LNCaP clone FGC (cell line): Measurements from ENCODE around the gene CFAP53.

Experiments used
- DNase-seq: peaks from one replicate; pipeline ENCODE4 v3.0.0-alpha.2; 2011; ENCODE audit warnings: low read depth
- H3K4me3 ChIP-seq: 2 replicates; pipeline ENCODE4 v1.5.1; 2011; ENCODE audit warnings: mild to moderate bottlenecking, low read depth, low read length, control low read depth
- TF ChIP-seq, protein P1 (sequence below): IDR thresholded peaks from 2 replicates; pipeline ENCODE4 v1.5.1; 2012; ENCODE audit warnings: mild to moderate bottlenecking; ENCODE audit not compliant: control insufficient read depth, insufficient read depth; ENCODE audit errors: extremely low read depth

The CFAP53 gene

DNA sequence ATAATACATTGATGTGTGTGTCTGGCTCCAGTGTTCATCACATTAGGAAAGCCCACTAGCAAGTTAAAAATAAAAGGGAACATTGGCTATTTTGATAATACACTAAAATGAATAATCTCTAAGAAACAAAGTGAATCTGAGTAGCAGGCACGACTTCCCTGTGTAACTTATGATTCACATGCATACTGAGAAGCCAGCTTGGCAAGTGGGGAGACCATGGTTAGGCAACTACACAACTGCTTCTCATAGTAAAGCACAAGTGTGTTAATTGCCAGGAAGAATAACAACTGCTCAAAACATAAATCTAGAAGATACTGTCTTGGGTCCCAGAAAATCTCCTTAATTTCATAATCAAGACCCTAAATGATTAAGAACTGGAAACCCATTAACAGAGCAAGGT is 75.4 kb downstream of the CFAP53 start:
- H3K4me3 ChIP-seq, result no peak overlapping the region
- TF ChIP-seq, protein P1, sequence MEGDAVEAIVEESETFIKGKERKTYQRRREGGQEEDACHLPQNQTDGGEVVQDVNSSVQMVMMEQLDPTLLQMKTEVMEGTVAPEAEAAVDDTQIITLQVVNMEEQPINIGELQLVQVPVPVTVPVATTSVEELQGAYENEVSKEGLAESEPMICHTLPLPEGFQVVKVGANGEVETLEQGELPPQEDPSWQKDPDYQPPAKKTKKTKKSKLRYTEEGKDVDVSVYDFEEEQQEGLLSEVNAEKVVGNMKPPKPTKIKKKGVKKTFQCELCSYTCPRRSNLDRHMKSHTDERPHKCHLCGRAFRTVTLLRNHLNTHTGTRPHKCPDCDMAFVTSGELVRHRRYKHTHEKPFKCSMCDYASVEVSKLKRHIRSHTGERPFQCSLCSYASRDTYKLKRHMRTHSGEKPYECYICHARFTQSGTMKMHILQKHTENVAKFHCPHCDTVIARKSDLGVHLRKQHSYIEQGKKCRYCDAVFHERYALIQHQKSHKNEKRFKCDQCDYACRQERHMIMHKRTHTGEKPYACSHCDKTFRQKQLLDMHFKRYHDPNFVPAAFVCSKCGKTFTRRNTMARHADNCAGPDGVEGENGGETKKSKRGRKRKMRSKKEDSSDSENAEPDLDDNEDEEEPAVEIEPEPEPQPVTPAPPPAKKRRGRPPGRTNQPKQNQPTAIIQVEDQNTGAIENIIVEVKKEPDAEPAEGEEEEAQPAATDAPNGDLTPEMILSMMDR, result no peak
- no peak for DNase-seq

DNA sequence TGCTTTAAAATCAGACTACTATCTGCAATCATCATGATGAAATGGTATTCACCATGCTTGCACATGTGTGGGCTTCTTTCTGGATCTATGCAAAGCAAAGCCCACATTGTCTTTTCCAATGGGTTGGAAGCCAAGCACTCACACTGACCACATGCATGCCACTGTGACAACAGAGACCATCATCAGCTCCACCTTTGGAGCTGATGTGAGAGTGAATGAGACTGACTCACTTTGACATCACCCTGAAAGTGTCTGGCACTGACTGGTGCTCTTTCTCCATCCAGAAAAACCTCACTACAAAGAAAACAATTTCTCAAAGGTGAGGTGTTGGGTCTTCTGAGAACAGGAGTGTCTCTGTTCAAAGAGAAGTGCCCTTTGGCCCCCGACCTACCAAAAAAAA is 76.1 kb downstream of the CFAP53 start:
- H3K4me3 ChIP-seq, result no peak overlapping the region
- TF ChIP-seq, protein P1, result no peak
- DNase-seq, result no peak

DNA sequence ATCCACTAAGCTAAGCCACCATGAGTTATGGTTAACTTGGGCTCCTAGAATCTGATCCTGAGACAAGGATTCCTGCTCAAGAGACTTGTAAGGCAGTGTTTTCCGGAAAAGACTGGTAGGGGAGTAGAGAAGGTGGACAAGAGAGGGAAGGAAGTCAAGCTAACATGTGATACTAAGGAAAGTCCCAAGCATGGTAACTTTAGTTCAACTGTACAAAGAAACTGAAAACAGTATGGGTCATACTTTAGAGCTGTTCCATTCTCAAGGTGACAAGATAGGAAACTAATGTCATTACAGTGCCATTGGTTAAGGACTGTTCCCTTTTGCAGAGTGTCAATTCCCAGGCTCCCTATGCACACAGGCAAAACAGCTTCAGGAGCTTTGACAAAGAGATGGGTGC is 77.1 kb downstream of the CFAP53 start:
- H3K4me3 ChIP-seq, result no peak overlapping the region
- TF ChIP-seq, protein P1, result no peak
- no peak for DNase-seq

DNA sequence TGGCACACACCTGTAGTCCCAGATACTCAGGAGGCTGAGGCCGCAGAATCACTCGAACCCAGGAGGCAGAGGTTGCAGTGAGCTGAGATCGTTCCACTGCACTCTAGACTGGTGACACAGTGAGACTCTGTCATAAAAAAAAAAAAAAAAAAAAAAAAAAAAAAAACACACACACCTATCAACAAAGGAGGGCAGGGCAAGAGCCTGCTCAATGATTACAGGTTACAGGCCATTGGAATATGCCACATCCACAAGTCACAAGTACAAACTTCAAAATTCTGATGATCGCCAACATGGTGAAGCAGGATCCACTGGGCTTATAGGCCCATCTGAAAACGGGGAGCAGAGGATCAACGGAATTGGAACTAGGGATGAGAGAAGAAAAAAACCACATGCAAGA is 77.6 kb downstream of the CFAP53 start:
- TF ChIP-seq, protein P1, result no peak
- H3K4me3 ChIP-seq, result no peak overlapping the region
- no peak for DNase-seq

DNA sequence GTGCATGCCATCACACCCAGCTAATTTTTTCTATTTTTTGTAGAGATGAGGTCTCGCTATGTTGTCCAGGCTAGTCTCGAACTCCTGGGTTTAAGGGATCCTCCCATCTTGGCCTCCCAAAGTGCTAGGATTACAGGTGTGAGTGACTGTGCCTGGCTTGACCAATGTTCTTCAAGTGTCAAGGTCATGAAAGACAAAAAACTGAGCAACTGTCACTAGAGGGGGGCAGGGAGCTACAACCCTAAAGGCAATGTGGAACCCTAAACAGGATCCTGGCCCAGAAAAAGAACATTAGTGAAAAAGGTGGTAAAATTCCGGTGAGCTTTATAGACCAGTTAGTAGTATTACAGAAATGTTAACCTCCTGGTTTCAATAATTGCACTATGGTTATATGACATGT is 78.6 kb downstream of the CFAP53 start:
- TF ChIP-seq, protein P1, result no peak
- H3K4me3 ChIP-seq, result no peak overlapping the region
- DNase-seq, result no peak

DNA sequence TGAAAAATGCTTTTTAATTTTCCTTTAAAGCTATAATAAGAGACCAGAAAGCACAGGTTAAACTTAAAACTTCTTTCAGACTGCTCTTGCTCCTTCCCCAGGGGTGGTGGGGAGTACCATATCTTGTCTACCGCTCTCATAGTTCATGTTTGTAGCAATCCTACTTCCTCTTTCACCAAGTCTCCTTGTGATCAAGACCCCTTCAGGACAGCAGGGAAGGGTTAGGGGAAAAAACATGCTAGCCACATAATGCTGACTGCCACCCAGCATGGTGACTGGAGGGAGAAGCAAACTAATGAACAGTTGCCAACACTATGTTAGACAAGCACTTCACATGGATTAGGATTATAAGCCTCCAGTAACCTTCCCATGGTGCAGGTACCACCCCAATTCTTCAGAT is 79.9 kb downstream of the CFAP53 start:
- no peak for DNase-seq
- TF ChIP-seq, protein P1, result no peak
- H3K4me3 ChIP-seq, result no peak overlapping the region

DNA sequence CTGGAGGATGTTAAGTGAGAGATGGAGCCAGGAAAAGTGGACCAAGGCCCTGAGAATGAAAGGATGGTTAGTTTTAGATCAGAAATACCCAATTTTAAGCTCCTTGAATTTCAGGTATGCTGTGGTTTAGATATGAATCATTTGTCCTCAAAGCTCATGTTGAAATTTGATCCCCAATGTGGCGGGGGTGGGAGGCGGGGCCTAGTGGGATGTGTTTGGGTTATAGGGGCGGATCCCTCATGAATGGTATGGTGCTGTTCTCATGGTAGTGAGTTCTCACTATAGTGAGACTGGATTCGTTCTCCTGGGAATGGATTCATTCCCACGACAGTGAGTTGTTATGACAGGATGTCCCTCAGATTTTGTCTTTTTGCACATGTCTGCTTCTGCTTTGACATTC is 82.7 kb downstream of the CFAP53 start:
- TF ChIP-seq, protein P1, result no peak
- no peak for DNase-seq
- no peak overlapping the region for H3K4me3 ChIP-seq
